OCI-LY7 (cell line): Measurements from ENCODE around the gene ETV7. TPM values are rescaled to one million over a fixed set of nuclear protein-coding genes. Genes with fewer than 3 reads are reported as not detected.

Experiments used
- BruUV-seq: library from RNA; stranded (reverse); fragments of 400-500 nt; replicated peaks from 2 replicates; lab custom pipeline; 2021; lab: Mats Ljungman, UMichigan
- CTCF ChIA-PET: fragments of 300-600 bp; sonication (Branson Sonifier 250); formaldehyde crosslinking; loops from one replicate; lab custom pipeline; 2022; ENCODE audit warnings: antibody characterized with exemption; ENCODE audit not compliant: unreplicated experiment; lab: Charles Lee
- POLR2A ChIA-PET: fragments of 300-600 bp; sonication (Branson Sonifier 250); formaldehyde crosslinking; loops from one replicate; lab custom pipeline; 2022; ENCODE audit warnings: antibody characterized with exemption; lab: Charles Lee
- DNase-seq: peaks from one replicate; pipeline ENCODE4 v3.0.0-alpha.2; 2015; ENCODE audit warnings: low spot score
- H2AFZ ChIP-seq: fragments of 200-600 bp; sonication (generic), shearing (Covaris generic); 2 replicates; pipeline ENCODE4 v1.6.1; 2014; ENCODE audit warnings: mild to moderate bottlenecking, antibody characterized with exemption, low read length, moderate library complexity
- H3K27ac ChIP-seq: fragments of 200-600 bp; sonication (generic); 2 replicates; pipeline ENCODE4 v1.5.1; 2014; ENCODE audit warnings: mixed run types, low read depth, mild to moderate bottlenecking, moderate library complexity, low read length, inconsistent platforms; ENCODE audit not compliant: poor library complexity, severe bottlenecking
- H3K36me3 ChIP-seq: fragments of 200-600 bp; sonication (generic); 2 replicates; pipeline ENCODE4 v1.6.1; 2014; ENCODE audit warnings: mild to moderate bottlenecking, antibody characterized with exemption, low read length, moderate library complexity, mixed read lengths; ENCODE audit not compliant: insufficient read depth
- H3K4me1 ChIP-seq: fragments of 200-600 bp; sonication (generic); 2 replicates; pipeline ENCODE4 v1.5.1; 2014; ENCODE audit warnings: mild to moderate bottlenecking, low read length; ENCODE audit not compliant: insufficient read depth, poor library complexity, severe bottlenecking
- H3K4me2 ChIP-seq: fragments of 200-600 bp; sonication (generic); 2 replicates; pipeline ENCODE4 v1.6.1; 2014; ENCODE audit warnings: mild to moderate bottlenecking, low read length
- H3K4me3 ChIP-seq: fragments of 200-600 bp; sonication (generic); 2 replicates; pipeline ENCODE4 v1.5.1; 2014; ENCODE audit warnings: mild to moderate bottlenecking, low read depth, low read length; ENCODE audit not compliant: poor library complexity, severe bottlenecking
- H3K79me2 ChIP-seq: fragments of 200-600 bp; sonication (generic); 2 replicates; pipeline ENCODE4 v1.6.1; 2016; ENCODE audit warnings: low read depth, mild to moderate bottlenecking, low read length, moderate library complexity, mixed read lengths; ENCODE audit not compliant: insufficient read depth
- H3K9me2 ChIP-seq: fragments of 200-600 bp; sonication (generic); 2 replicates; pipeline ENCODE4 v1.6.1; 2016; ENCODE audit warnings: mild to moderate bottlenecking, low read length, mixed read lengths; ENCODE audit not compliant: insufficient read depth
- H3K9me3 ChIP-seq: fragments of 200-600 bp; sonication (generic); 2 replicates; pipeline ENCODE4 v1.6.1; 2014; ENCODE audit warnings: mild to moderate bottlenecking, mixed run types, low read length, mixed read lengths
- H4K20me1 ChIP-seq: fragments of 200-600 bp; sonication (generic); 2 replicates; pipeline ENCODE4 v1.6.1; 2014; ENCODE audit warnings: mild to moderate bottlenecking, antibody characterized with exemption, low read length, moderate library complexity, mixed read lengths; ENCODE audit not compliant: insufficient read depth
- CTCF ChIP-seq: fragments of 200-600 bp; sonication (generic); conservative IDR thresholded peaks from 2 replicates; pipeline ENCODE4 v1.5.1; 2014; ENCODE audit warnings: mild to moderate bottlenecking, antibody characterized with exemption, low read length, moderate library complexity, mixed read lengths
- EZH2phosphoT487 ChIP-seq: fragments of 200-600 bp; sonication (generic); IDR thresholded peaks from 2 replicates; pipeline ENCODE4 v1.6.1; 2018; ENCODE audit warnings: low read depth, borderline replicate concordance, mild to moderate bottlenecking, mixed run types, antibody characterized with exemption, low read length, moderate library complexity, mixed read lengths
- intact Hi-C: fragments of 100-400 bp; cut with micrococcal nuclease; formaldehyde crosslinking; loops from one replicate; pipeline ENCODE4 v1.10.0; 2022; ENCODE audit not compliant: unreplicated experiment
- total RNA-seq, 2 experiments: library from RNA; depleted of rRNA in 1 of 2; stranded (reverse); fragments of >200 nt in 1 of 2; shearing (Covaris generic) in 1 of 2; gene quantifications; 2 replicates each; pipeline ENCODE4 v1.2.3, GENCODE V29; 2014 to 2022

Gene ETV7
- total RNA-seq, 2 experiments from 2014 or later, result not detected

DNA sequence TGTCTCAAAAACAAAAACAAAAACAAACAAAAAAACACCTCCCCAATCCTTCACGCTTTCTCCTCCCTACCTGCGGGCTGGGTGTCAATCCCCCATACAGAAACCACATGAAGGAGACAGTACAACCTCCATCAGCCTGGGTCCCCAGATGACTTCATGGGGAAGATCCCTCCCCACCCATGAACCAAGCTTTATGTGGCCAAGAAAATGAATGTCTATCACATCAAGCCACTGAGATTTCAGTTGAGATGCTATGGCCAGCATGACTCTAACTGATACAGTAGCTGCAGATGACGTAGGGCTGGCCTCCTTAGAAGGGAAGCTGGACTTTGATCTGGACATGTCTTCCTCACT lies 29.6 kb downstream of the ETV7 start:
- TF ChIP-seq CTCF (no peak), EZH2phosphoT487 (no peak)

GRCh38 chr6:36355819-36356218 lies 31.6 kb downstream of the ETV7 start:
- CTCF ChIA-PET, result no interaction called here
- Histone ChIP-seq H3K4me3 (no peak overlapping the region), H3K9me3 (0 out of 2 replicates have a peak, but pooled peaks cover 4% of the 10 kb centered on the region), H3K9me2 (no peaks in the 10 kb centered on the region), H3K4me2 (no peak overlapping the region), H3K27ac (no peak overlapping the region), H3K79me2 (no peaks in the 10 kb centered on the region), H2AFZ (no peak overlapping the region), H4K20me1 (no peaks in the 10 kb centered on the region), H3K4me1 (no peaks in the 10 kb centered on the region), H3K36me3 (no peaks in the 10 kb centered on the region)
- POLR2A ChIA-PET, result interaction anchor here (0.7 kb wide), 3 partner anchors 163 to 716 kb away, joined by 3 to 4 read pairs (median 4); no protein-coding TSS in a partner anchor
- intact Hi-C loops, result no loop called here
- no peak for TF ChIP-seq EZH2phosphoT487
- TF ChIP-seq CTCF, result no peak
- DNase-seq, result no peak
- no TSS peak for BruUV-seq

More for the DNA sequence above, 29.6 kb downstream of the ETV7 start:
- no peak overlapping the region for H2AFZ ChIP-seq
- no peaks in the 10 kb centered on the region for H3K79me2 ChIP-seq
- no peak overlapping the region for H3K4me2 ChIP-seq
- no peak overlapping the region for H3K27ac ChIP-seq
- intact Hi-C loops, result no loop called here
- BruUV-seq, result no TSS peak
- no peaks in the 10 kb centered on the region for H3K9me2 ChIP-seq
- H3K9me3 ChIP-seq, result no peaks in the 10 kb centered on the region
- no peaks in the 10 kb centered on the region for H3K36me3 ChIP-seq
- H3K4me3 ChIP-seq, result no peak overlapping the region
- no peaks in the 10 kb centered on the region for H3K4me1 ChIP-seq
- DNase-seq, result no peak
- ChIA-PET POLR2A (interaction anchor here (0.6 kb wide), 1 partner anchor 390 kb away, joined by 4 read pairs; no protein-coding TSS in a partner anchor), CTCF (interaction anchor here (0.5 to 0.8 kb wide), 2 partner anchors 10 to 50 kb away, joined by 3 read pairs; no protein-coding TSS in a partner anchor)
- H4K20me1 ChIP-seq, result no peaks in the 10 kb centered on the region

- ChIA-PET POLR2A (no interaction called here), CTCF (no interaction called here)
- Histone ChIP-seq H2AFZ (no peak overlapping the region), H3K9me2 (no peaks in the 10 kb centered on the region), H3K4me2 (no peak overlapping the region), H3K4me1 (no peaks in the 10 kb centered on the region), H3K36me3 (no peaks in the 10 kb centered on the region), H3K27ac (no peak overlapping the region), H4K20me1 (no peaks in the 10 kb centered on the region), H3K4me3 (no peak overlapping the region), H3K79me2 (no peaks in the 10 kb centered on the region), H3K9me3 (0 out of 2 replicates have a peak, but pooled peaks cover 4% of the 10 kb centered on the region)
- no peak for DNase-seq
- no peak for TF ChIP-seq EZH2phosphoT487
- TF ChIP-seq CTCF, result no peak
- intact Hi-C loops, result no loop called here
- no TSS peak for BruUV-seq
Measured at GRCh38 chr6:36353411-36353915, 34.0 kb downstream of the ETV7 start.
